GM18511 (cell line): ENCODE results near the gene EYS.
"Not testable (repeated sequence)": the region's sequence is repeated elsewhere in the genome, so short reads cannot be mapped to it uniquely, and the experiment has no call there.

Experiments used
- ATAC-seq: cut with Tn5 transposase; IDR thresholded peaks from one replicate; pipeline ENCODE4 v1.9.1; 2021; ENCODE audit warnings: mild to moderate bottlenecking, moderate library complexity; ENCODE audit not compliant: unreplicated experiment

The EYS gene

DNA sequence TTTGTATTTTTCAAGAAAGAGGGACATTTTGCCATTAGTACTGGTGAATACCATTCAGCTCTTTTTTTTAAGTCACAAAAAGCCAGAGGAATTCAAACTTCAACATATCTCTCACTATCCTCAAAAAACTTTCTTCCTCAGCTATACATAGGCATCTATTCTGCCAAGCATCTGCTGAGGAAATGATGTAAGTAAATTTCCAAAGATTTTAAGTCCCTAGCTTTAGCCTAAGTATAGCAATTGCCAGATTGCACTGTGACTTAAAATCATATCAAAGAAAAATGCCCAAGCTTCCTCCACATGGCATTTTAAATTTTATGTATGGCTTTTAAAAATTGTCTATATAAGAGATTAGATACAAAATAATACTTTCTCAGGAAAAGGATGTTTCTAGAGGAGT, 237.4 kb downstream of the EYS start:
- ATAC-seq, result no peak

DNA sequence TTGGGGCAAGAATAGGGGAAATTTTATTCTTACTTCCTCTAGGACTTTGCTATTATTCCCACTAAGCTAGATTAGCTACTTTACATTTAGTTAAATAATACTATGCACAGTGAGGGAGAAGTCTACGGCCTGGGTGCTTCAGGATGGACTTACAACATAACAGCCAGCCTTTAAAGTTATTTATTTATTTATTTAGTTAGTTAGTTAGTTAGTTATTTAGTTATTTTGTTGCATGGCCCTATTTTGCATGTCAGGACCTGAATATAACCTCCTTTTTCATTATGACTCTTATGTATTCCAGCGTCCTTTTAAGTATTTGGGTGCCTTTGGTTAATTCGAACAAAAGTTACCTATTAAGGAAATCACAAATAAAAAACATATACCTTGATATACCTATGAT, 238.7 kb downstream of the EYS start:
- ATAC-seq, result no peak

DNA sequence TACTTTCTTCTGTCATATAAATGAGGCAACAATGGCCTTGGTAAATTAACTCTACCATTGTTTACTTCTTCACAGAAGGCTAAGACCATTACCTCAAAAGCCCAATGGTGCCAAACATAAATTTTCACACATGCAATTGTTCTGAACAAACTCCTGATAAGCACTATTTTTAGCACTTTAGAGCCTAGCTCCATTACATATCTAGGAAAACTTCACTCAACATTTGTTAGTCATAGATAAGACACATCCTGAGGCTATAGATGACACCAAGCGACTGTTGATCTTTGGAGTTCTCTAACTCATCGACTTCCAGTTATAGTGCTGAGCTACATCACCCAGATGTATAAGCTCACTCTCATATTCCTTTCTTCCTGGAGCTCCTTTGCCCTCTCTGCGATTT, 245.9 kb downstream of the EYS start:
- ATAC-seq, result no peak

DNA sequence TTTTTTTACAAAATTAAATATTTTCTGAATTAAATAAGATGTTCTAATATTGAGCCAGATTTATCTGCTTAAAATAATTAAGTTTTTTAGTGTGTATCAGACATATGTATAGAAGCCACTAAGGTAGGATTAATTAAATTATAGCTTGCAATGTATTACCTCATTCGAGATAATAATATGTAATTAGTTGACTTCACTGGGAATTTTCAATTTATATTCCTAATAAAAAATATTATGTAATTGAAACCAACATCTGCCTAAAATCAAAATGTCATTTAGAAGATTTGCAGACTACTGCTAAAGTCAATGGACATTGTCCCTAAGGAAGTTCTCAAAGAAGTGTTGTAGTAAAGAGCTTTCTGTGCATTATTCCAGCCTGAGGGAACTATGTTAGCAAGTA, 254.7 kb downstream of the EYS start:
- no peak for ATAC-seq

DNA sequence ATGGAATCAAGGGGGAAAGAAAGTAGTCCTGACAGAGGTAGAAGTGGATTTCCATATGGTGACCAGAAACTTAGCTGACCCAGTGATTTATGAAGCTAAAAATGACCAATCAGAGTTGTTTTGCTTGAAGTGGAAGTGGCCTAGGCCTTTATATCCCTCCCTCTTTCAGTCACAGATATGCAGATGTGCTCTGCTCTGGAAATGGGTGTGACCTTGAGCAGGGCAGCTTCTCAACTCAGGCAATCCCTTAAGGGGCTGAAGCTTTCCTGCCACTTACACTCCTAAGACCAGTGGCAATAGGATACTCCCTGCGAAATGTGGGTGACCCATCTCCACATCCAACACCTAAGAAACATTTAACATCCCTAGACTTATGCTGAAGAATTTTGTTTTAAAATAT, 256.6 kb downstream of the EYS start:
- ATAC-seq, result no peak

DNA sequence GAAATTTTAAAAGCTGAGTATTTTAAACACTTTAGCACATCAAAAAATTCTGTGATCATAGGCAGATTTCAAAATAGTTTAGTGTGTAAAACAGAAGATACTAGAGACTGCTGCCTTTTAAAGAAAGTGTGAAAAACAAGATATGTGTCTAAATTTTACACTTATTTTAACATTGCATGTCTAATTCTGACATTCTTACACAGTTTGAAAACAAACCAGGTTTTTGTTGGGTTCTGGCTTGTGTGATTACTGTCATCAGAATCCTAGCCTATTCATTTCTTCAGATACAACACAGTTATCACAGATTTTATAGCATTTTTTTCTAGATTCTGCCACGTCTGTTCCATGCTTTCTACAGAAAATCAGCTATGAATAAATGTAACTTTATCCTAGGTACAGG, 257.1 kb downstream of the EYS start:
- ATAC-seq, result no peak

DNA sequence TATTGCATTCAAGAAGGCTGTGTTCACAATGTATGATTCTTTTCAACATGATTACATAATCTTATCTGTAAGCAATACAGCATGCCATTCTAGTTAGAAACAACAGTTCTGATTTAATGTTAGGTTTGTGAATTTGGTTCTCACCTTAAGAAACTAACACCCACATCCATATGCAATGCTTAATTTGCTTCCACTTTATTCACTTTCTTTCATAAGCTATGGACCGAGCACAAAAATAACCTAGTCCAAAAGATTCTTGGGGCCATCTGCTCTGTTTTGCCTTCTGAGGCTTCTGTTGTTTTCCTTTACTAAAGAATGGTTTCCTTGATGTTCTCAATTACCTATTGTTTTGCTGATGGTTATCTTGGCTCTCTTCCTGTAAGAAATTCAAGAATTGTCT, 258.2 kb downstream of the EYS start:
- no peak for ATAC-seq

DNA sequence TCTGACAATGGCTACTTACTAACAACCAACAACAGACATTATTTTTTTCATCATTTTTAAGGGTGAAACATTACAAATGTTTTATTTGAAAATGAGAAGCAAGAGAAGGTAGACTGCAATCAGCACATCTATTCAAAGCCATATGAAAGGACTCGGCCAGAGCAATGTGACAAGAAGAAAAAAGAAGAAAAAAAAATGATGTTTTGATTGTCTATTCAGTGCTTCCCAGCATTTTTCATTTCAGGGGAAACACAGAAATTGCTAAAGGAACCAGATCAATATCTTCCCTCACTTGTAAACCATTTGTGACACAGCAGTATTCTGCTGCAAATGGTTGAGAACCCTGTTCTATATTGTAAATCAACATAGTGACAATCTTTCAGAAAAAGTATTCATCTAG, 270.7 kb downstream of the EYS start:
- no peak for ATAC-seq

DNA sequence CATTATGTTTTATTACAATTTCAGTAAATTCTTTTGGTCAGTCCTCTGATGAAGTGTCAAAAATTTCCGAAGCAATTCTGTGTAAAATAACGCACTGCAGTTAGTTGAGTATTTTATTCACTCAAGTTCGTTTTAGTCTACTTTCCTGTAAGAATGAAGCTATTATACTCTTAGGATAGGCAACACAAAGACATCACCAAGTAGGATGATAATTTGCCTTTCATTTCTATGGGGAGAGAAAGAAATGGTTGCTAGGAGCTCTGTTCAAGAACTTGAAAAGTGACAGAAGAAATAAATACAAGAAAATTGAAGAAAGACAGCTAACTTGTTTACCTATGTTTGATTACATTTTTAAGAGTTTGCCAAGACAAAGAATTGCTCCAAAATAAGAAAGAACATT, 290.4 kb downstream of the EYS start:
- ATAC-seq, result no peak

DNA sequence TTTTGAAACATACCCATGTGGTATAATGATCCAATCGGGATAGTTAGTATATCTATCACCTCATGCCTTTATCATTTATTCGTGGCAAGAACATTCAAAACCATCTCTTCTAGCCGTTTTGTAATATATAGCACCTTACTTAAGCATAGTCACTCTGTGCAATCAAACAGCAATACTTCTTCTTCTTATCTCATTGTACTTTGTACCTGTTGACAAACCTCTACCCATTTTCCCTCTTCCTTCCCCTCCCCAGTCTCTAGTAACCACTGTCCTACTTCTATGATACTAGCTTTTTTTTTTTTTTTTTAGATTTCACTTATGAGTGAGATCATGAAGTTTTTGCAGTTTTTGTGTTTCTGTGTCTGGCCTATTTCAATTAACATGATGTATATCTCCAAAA, 296.7 kb downstream of the EYS start:
- ATAC-seq, result no peak

DNA sequence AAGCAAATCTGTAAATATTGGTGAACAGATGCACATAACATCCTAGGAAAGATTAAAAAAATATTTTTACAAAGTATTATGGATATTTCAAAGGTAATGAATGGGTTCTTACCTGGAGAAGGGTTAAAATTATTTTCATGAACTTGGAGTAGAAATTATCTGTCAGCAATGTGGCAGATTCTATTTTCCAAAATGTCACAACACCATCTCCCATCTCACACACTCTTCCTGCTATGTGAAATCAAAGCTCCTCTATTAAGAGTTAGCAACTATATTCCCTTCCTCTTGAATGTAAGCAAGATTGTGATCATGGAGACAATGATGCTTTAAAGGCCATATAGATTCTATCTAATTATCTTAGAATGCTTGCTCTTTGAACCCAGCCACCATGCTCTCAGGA, 304.5 kb downstream of the EYS start:
- ATAC-seq, result no peak

DNA sequence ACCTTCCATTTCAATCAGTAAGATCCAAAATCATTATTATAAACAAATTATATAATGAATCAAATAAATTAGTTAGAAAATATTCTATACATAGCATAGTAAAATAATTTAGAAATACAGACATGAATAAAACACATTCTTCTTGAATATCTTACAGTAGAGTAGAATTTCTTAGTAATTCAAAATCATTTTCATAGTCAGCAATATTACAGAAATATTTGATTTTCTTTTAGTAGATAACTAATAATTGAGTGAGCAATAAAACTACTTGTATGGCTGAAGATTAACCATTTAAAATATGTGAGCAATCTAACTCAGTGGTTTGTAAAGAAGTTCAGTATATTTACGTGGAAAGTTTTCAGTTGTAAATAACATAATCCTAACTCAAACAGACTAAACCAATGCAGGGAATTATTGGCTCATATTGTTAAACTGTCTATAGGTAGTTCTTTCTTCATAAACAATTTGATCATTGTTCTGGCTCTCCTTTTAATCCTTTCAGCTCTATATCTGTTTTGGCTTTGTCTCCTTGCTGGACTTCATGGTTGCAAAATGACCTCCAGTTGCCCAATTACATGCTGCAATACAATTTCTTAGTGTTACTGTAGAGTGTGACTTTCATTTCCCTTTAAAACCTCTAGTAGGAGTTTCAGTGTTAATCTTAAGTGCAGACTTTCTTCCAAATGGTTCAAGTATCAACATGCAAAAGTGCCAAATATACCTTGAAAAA, 307.5 kb downstream of the EYS start:
- ATAC-seq, result no peak

DNA sequence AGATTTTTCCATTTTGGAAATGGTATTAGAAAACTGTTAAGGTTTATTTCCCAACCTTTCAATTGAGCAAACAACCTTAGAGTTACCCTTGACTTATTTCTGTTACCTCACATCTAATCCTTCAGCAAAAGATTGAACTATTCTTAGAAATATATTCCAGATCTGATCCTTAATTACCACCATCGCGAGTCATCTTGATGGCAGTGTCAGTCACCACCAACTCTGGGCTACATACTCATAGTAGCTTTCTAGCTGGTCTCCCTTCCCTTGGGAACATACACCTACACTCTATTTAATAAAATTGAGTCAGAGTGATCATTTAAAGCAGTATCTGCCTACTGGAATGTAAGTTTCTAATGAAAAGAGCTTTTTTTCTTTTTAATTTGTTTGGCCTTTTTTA, 308.2 kb downstream of the EYS start:
- ATAC-seq, result no peak

DNA sequence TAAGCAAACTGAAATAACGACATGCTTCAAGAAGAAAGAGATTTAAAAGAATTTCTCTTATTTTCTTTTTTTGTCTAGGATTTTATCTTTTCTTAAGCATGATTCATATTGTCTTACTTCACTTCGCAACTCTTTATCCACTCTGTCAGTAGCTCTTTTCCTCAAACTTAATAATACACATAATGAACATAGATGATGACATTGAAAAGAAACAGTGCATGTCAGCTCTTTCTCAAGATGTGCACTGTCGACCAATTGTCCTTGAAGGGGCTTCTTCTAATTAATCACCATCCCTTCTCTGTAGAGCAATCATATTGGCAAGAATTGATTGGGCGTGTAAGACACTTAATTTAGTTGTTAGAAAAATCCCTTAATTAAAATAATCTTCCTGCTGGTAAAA, 356.5 kb downstream of the EYS start:
- no peak for ATAC-seq

DNA sequence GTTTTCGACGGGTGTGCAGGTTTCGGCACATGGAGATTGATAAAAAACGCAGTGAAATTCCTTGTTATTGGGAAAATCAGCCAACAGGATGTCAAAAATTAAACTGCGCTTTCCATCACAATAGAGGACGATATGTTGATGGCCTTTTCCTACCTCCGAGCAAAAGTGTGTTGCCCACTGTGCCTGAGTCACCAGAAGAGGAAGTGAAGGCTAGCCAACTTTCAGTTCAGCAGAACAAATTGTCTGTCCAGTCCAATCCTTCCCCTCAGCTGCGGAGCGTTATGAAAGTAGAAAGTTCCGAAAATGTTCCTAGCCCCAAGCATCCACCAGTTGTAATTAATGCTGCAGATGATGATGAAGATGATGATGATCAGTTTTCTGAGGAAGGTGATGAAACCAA, 404.4 kb downstream of the EYS start:
- ATAC-seq, result not testable (repeated sequence)

DNA sequence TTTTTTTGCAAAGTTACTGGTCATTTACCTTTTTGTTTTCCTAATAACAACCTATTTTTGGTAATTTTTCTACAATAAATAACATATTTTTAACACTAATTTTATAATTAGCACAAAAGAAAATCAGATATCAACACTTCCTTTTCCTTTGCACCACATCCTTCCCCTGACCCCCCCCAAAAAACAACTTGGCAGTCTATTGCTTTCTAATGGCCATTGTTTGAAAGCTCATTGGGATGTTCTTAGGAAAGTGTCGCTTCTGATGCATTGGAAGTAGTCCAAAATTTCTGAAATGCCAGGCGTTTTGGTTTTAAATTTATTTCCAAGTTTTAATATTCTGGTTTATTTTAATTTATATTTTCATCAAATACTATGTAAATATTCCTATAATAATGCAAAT, 407.8 kb downstream of the EYS start:
- no peak for ATAC-seq

DNA sequence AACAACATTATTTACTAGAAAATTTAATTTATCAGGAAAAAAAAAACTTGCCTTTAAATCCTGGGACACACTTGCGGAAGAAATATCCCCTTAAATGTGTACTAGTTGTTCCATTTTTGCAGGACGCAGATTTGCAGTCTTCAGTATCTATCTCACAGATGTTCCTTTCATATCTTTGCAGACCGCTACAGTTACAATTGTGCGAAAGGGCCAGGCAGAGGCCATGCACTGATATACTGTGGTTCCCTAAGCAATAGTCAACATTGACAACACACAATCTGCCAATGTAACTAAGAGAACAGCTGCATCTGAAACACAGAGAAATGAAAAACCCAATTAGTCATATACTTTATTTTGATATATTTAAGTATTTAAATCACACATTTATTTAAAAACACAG, 411.2 kb downstream of the EYS start:
- no peak for ATAC-seq

DNA sequence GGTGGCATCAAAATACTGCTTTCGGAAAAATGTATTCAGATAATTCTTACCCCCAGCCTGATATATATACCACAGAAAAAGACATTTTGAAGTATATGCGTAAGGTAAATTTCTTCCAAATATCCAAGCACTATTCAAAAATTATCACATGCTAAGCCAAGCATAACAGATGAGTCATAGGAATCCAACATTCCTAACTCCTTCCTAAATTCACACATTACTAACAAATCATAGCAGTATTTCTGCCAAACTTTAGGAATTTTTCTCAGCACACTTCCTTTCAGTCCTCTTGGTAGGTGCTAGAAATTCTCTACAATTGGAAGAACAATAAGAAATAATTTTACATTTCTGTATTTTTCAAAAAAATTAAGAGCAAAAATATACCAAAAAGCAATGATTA, 417.5 kb downstream of the EYS start:
- ATAC-seq, result no peak

DNA sequence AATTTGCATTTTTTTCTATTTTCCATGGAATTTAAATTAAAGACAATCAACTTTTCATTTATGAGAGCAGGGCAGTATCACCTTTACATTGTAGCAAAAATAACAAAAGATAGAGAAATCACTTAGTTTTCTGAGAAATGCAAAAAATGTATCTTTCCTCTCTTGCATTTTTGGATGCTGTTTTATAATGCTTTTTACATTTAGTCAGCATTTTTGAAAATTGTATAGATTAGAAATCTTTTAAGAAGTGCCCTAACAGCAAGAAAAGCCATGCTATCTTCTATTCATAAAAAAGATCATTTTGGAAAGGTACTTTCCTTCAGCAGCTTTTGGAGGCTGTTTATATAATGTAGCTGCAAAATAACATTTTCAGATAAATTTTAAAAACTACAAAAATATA, 421.8 kb downstream of the EYS start:
- ATAC-seq, result no peak

DNA sequence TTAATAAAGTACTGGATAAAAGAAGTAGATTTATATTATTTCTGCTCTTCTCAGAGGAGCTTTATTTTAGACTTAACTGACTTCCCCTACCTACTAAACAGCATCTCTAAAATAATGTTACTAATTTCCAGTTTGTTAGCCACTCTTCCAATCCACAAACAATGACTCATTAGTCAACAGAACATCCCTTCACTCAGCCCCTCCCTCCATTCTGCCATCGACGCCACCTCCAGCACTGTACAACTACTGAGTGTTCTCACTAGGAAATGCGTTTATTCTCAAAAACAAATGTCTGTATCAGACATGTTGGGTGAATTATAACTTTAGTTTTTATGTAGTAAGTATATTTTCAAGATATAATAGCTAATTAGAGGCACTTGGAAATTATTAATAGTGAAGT, 427.0 kb downstream of the EYS start:
- ATAC-seq, result no peak

DNA sequence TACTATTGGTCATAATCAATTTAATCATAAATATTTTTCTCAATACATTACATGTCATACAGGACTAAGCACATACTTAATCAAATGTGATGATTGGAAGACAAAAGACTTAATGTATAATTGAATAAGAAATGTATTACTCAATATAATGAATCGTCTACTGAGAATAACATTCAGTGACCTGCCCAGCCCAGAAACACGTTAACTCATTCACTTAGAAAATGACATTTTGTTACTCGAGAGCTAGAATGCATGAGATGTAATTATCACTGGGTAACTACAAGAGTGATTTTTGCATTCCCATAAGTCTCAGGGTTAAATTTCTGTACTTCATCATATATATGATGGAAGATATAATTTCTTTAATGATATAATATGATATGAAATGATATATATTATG, 444.8 kb downstream of the EYS start:
- ATAC-seq, result no peak

DNA sequence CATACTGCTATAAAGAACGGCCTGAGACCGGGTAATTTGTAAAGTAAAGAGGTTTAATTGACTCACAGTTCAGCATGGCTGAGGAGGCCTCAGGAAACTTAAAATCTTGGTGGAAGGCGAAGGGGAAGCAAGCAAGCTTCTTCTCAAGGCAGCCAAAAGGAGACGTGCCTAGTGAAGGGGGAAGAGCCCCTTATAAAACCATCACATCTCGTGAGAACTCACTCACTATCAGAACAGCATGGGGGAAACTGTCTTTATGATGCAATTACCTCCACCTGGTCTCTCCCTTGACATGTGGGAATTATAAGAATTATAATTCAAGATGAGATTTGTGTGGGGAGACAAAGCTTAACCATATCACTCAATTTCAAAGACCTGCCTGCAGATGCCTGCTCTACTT, 447.0 kb downstream of the EYS start:
- ATAC-seq, result no peak

DNA sequence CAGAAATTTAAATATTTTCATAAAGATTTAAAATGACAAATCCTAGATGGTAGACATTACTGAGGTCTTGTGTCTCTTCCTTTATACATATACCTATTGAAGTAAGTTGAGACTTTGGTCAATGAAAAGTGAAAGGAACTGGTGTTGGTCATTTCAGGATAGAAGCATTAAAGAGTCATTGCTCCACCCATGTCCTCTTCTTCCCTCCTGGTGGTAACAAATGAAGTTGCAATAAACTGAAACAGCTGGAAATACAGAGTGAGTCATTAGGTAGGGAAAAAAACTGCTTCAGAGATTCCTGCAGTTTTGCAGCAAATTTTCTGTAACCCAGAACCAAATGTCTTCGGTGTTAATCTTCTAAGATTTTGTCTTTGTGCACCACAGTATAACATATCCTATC, 448.0 kb downstream of the EYS start:
- no peak for ATAC-seq

DNA sequence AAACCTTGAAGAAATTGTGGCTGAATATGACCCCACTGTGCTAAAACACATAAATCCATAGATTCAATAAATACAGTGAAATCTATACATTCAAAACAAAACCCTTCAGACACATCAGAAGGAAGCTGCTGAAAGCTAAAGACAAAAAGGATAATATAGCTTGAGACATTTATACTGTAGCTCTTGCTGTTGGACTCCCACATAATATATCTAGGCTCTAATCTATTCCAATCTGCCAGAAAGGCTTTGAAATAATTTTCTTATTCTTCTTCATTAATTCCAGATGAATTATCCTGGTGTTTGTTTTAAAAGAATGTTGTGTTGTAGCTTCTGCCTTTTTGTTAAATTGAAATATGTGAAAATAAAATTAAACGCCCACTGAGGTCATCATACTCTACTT, 454.0 kb downstream of the EYS start:
- no peak for ATAC-seq
